ENCODE measurements around the gene TAF10.

Gene TAF10

GRCh38 chr11:6583584-6583983, 28.4 kb downstream of the TAF10 start:
- no peak for DNase-seq (ENCODE audit: low read depth in 2 of 2)

GRCh38 chr11:6579681-6580080, 32.3 kb downstream of the TAF10 start:
- no peak for DNase-seq (ENCODE audit: low read depth in 2 of 2)

DNA sequence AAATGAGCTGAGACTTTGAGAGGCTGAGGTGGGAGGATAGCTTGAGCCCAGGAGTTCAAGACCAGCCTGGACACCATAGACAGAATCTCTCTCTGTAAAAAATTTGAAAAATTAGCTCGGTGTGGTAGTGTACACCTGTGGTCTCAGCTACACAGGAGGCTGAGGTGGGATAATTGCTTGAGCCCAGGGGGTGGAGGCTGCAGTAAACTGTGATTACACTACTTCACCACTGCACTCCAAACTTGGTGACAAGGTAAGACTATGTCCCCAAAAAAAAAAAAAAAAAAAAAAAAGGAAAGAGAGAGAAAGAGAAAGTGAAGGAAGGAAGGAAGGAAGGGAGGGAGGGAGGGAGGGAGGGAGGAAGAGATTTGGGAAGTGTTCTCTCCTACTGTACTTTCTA, 33.9 kb downstream of the TAF10 start:
- DNase-seq (ENCODE audit: low read depth in 2 of 2): no peak

DNA sequence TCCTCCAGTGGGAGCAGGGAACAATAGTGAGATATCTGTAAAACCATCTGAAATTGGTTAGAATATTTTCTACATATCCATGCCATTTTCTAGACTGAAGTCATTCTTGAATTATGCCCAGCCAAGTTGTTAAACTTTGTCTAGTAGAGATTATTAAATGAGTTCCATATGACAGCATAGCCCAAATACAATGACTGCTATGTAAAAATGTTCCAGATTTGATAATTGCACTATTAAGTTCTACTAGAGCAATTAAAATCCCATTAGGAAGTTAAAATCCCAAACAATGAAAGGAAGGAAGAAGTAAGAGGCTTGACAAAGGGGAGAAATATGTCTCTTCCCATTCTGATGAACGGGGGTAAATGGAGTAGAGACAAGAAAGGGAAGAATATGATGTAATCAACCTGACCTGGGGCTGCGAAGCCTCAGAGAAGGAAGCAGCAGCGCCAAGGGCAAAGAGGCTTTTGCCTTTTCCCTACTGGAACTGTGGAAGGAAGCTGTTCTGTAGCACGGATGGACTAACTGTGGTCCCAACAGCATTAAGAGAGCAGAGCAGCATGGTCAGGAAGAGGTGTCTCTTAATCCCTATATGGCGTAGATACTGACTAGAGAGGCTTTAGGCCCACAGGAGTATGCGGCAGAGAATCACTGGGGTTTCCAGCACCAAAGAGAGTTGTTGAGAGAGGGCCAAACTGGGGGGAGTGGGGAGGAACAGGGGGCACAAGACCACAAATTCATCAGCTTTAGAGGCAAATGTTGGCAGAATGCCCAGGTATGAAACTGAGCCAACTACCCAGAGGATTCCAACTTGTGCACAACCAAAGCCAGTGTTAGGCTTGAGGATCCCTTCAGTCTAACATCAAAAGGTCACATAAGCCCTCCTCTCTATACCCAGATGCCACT, 35.3 kb downstream of the TAF10 start:
- no peak for DNase-seq (ENCODE audit: low read depth in 2 of 2)

DNA sequence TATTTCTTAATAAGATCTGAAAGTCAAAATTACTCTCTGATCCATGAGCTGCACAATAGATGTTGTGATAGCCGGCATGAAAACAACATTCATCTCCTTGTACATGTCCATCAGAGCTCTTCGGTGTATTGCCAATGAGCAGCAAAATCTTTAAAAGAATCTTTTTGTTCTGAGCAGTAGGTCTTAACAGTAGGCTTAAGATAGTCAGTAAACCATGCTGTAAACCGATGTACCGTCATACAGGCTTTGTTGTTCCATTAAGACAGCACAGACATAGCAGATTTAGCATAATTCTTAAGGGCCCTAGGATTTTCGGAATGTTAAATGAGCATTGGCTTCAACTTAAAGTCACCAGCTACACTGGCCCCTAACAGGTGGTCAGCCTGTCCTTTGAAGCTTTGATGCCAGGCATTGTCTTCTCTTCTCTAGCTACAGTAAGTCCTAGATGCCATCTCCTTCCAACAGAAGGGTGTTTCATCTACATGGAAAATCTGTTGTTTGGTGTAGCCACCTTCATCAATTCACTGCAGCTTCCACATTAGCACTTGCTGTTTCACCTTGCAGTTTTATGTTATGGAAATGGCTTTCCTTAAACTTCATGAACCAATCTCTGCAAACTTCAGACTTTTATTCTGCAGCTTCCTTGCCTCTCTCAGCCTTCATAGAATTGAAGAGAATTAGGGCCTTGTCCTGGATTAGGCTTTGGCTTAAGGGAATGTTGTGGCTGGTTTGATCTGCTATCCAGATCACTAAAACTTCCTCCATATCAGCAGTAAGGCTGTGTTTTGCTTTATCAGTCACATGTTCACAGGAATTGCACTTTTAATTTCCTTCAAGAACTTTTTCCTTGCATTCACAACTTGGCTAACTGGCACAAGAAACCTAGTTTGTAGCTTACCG, 37.0 kb downstream of the TAF10 start:
- no peak for DNase-seq (ENCODE audit: low read depth in 2 of 2)

DNA sequence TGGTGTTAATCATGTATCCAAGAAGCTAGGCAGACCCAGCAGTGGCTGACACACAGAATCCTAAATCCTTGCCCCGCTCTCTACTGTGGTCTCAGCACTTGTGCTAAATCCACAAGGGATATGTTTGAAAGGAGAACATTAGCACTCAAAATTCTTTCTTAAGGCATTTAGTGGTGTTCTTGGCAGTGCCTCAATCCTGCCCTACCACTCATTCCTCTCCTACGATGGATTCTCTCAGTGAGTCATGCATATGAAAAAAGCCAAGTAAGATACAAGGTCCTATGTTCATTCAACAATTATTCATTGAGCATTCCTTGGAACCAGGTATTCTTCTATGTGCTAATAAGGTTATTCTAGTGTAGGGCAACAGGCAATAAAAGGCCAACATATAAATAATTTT, 39.8 kb downstream of the TAF10 start:
- no peak for DNase-seq (ENCODE audit: low read depth in 2 of 2)

- no peak for DNase-seq (ENCODE audit: low read depth in 2 of 2)
These were observed 40.5 kb downstream of the TAF10 start for GRCh38 chr11:6571434-6572008.

GRCh38 chr11:6570691-6571427, 41.2 kb downstream of the TAF10 start:
- DNase-seq (ENCODE audit: low read depth in 2 of 2): no peak

- DNase-seq (ENCODE audit: low read depth in 2 of 2): no peak
These were observed 42.3 kb downstream of the TAF10 start for GRCh38 chr11:6569706-6570105.

GRCh38 chr11:6568191-6568918, 43.7 kb downstream of the TAF10 start:
- DNase-seq (ENCODE audit: low read depth in 2 of 2): no peak

GRCh38 chr11:6567371-6567745, 44.7 kb downstream of the TAF10 start:
- DNase-seq (ENCODE audit: low read depth in 2 of 2): no peak

DNA sequence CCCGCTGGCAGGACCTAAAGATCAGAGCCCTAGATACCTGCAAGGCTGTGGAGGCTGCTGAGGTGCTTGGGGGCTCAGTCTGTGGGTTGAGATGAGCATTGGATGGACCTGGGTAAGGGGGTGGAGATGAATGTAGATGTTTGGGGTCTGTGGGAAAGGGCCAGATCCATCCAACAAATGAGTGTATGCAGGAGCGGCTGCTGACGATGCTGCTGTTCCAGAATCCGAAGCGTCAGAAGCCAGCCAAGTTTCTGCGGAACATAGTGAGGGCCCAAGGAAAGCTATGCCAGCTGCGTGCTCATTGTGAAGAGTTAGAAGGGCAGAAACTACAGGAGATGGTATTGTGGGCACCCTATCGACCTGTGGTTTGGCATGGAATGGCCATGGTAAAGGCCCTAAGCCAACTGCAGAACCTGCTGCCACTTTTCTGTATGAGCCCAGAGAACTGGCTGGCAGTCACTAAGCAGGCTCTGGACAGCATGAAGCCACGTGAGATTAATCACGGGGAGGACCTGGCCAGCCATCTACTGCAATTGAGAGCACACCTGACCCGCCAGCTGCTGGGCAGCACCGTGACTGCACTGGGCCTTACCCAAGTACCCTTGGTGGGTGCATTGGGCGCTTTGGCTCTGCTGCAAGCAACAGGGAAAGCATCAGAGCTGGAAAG, 45.2 kb downstream of the TAF10 start:
- DNase-seq (ENCODE audit: low read depth in 2 of 2): no peak

DNA sequence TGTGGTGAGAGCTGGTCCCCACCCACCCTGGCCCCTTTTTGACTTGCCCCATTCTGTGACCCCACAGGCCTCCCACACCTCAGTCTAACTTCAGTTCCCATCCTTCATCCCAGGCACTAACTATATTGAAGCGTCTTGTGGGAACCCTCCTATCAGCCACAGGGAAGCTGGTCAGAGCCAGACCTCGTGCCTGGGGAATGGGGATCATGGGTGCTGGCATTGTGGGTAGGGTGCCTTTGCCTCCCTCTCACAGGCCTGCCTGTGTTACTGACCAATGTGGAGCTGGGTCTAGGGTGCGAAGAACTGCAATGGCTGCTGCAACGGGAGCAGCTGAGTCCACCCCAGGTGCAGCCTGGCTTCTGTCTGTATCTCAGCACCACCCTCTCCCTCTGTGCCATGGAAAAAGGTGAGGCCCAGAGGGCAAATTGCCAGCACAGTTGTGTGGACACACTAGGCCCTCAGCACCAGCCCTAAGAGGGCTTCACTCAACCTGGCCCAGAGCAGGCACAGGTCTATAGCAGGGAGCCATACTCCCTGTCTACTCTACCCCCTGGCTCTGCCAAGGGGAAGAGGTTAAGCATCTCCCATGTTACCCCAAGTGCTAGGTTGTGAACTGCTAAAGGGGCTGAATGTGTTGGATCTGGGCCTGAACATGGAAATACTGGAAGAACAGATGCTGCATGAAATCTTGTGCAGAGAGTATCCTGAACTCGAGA, 45.9 kb downstream of the TAF10 start:
- no peak for DNase-seq (ENCODE audit: low read depth in 2 of 2)

- DNase-seq (ENCODE audit: low read depth in 2 of 2): no peak
These were observed 46.7 kb downstream of the TAF10 start for GRCh38 chr11:6565325-6565724.

DNA sequence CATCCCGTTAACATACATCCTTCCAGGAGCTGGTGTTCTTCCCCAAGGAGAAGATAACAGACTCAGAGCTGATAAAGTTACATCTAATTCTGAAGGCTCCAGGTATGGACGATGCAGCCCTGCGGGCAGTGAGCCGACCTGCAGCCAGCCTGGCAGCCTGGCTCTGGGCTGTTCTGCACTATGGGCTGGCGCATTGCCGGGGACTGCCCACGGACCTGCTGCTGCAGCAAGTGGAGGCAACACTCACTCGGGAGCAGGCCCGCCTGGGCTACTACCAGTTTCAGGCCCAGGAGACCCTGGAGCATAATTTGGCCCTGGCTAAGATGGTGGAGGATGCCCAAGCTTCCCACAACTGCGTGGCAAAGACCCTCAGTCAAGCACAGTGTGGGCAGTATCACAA, 48.3 kb downstream of the TAF10 start:
- DNase-seq (ENCODE audit: low read depth in 2 of 2): no peak

- no peak for DNase-seq (ENCODE audit: low read depth in 2 of 2)
These were observed 48.8 kb downstream of the TAF10 start for GRCh38 chr11:6563121-6563619.

DNA sequence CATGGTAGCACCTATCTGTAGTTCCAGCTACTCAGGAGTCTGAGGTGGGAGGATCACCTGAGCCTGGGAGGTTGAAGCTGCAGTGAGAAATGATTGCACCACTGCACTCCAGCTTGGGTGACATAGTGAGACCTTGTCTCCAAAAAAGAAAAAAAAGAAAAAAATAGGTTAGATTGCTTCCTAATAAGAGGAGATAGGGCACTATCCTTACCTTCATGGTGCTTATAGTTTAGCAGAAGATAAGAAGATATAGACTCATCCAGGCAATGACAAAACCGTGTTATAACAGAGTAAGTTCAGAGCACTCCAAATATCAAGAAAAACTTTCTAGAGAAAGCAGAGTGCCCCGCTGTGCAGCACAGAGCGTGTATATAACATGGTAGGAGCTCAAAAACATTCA, 50.7 kb downstream of the TAF10 start:
- no peak for DNase-seq (ENCODE audit: low read depth in 2 of 2)

Data from stimulated activated CD8-positive, alpha-beta memory T cell treated with anti-CD3 and anti-CD28 coated beads, Interleukin-15, amount 100 ng/mL, for 48 hours (primary cell).